Measurements from ENCODE around the gene APC2.
"Not testable (repeated sequence)": the region's sequence is repeated elsewhere in the genome, so short reads cannot be mapped to it uniquely, and the experiment has no call there.

The APC2 gene

DNA sequence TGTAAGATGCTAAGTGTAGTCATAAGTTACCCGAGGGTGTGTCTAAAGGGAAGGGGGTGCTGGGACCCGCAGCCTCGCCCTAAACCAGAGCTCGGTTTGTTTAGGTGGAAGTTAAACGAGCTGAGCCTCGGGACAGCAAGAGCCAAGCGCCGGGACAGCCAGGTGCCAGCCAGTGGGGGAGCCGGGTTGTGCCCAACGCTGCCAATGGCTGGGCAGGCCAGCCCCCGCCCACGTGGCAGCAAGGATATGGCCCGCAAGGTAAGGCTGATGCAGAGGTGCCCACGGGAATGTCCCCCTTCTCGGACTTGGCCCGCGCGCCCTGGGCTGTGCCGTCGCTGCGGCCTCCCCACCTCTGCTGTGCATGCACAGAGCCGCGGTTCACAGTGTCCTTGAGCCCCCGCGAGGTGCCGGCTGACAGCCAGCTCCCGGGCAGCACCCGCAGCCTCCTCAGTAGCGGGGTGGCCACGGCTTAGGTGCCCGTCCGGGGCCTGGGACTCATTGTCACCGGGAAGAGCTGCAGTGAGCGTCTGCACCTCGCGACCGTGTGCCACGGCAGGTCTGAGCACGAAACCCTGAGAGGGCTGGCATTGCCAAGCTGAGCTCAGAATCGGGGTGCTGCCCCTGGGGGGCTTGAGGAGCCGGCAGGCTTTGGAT lies 21.1 kb upstream of the APC2 start:
- no peak for DNase-seq (ENCODE audit: low spot score)

DNA sequence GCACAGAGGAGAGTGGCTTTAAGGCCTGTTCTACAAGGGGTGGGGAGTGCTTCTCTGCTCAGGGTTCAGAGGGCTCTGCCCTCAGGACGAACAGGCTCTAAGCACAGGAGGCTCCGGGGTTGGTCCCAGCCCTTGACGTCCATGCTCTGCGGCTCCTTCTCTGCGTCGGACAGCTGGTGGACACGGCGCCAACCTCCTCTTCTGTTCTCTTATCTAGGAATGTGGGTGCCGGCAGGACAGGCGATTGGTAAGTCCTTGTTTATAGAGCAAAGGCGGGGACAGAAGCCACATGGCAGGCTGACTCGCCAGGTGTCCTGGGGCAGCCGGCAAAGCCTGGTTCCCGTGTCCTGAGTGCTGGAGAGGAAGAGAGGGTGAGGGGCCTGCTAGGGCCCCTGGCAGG lies 20.2 kb upstream of the APC2 start:
- no peak for DNase-seq (ENCODE audit: low spot score)

DNA sequence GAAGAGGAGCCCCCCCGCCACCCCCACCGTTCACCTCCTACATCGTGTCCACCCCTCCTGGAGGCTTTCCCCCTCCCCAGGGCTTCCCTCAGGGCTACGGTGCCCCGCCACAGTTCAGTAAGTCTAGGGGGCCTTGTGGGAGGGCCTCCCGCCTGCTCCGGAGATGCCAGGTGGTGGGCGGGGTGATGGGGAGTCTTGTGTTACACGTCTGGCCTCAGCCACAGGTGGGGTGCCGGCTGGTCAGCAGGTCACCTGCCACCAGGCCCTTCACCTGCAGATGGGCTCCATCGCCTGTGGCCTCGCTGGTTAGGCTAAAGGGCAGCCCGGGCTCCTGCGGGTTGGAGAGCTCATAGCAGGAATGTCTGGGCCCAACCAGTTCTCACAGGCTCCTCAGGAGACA lies 19.7 kb upstream of the APC2 start:
- no peak for DNase-seq (ENCODE audit: low spot score)

DNA sequence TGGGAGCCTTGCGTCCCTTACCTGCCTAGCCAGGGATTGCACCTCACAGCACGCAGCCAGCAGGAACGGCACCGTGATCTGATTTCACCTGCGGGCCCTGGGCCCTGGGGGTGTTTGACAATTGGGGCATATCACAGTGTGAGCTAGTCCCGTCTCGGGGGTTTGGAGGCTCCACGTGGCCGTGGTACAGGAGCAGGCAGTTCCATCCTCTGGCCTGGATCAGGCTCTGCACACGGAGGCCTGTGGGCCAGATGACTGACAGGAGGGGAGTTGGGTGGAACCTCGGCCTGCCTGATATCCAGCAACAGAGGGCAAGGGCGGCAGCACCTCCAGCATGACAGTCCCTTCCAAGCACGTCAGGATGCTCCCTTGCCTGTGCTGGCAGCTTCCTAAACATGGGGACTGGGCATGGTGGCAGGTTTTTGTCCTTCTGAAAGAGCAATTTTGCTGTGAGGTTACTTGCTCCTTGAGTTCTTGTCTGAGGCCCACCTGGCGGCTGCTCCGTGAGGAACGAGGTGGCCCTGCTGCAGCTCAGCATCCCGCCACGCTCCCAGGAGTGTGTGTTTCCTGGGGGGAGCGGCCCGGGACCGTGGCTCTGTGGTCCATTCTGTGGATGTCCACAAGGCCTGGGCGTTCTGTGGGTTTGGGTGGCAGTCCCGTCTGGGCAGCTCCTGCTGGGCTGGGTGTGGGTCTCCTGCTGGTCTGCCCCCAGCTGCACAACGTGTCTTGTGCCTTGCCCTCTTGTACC lies 18.0 kb upstream of the APC2 start:
- DNase-seq (ENCODE audit: low spot score): no peak

DNA sequence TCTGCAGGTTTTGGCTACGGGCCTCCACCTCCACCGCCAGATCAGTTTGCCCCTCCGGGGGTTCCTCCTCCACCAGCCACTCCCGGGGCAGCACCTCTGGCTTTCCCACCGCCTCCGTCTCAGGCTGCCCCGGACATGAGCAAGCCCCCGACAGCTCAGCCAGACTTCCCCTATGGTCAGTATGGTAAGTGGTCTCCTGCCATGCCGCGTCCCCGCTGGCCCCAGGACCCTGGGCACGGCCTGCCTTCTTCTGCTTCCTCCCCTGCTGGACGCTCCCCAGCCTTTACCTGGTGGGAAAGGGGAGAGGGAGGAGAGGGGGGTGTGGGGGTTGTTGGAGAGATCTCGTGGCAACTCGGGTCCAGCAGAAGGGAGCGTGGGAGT lies 17.4 kb upstream of the APC2 start:
- DNase-seq (ENCODE audit: low spot score): no peak

DNA sequence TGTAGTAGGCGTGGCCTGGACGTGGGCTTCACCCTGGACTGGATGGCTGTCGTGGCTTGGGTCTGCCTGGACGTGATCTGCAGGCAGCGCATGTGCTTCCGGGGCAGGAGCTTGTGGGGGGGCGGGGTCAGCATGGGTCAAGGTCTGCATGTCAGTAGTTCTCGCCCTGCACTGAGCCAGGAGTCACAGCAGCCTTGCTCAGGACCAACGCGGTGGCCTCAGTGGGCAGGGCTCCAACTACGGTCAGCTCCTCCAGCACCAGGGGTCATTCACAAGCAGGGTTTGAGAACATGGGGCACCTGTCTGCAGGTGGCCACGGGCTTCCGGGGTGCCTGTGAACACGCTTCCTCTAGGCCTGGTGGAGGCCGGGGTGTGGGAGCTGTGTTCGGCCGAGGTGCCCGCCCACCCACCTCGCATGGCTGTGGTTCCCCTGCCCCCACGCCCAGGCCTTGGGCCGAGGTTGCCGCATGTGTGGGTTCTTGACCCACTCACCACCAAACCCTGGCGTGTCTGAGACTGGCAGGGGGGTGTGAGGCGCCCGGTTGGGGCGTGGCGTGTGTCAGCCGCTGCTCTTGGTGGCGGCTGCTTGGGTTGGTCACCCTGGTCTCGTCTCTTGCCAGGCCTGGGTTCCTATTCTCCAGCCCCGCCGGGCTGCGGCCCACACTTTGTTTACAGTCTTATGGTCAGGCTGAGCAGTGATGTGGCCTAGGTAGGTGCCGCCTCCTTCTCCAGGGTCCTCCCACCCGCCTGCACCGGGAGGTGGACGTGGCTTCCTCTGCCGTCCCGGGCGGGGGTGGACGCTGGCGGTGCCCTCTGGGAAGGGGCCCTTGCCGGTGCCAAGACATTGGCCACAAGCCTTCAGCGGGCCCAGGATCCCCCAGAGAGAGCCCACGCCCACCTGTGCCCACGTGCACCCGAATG lies 16.5 kb upstream of the APC2 start:
- DNase-seq (ENCODE audit: low spot score): no peak

DNA sequence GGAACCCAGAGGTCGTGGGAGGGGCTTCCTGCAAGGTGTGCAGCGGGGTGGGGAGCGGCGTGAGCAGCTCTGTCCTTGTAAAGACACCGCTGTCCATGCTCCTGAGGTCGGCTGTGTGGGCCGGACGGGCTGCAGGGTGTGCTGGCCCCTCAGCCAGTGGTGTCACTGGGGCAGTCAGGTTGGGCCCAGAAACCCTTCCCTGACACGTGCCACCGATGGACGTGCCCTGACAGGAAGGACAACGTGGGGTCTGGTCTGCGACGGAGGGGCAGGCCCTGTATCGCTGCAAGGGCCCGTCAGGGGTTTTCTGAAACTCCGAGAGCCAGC lies 15.9 kb upstream of the APC2 start:
- no peak for DNase-seq (ENCODE audit: low spot score)

DNA sequence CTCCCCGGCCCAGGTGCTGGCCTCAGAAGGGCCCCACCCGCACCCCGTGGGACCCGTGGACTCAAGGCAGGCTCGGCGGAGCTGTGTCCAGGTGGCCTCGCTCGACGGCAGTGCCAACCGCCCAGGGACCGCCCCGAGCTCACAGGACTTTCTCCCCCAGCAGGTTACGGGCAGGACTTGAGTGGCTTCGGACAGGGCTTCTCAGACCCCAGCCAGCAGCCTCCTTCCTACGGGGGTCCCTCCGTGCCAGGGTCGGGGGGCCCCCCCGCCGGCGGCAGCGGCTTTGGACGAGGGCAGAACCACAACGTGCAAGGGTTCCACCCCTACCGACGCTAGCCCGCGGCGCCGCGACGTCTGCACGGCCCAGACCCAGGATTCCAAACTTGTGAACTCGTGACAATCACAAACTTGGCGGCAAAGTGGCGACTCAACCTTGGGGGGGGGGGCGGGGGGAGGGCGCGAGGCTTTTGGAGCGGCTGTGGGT lies 15.3 kb upstream of the APC2 start:
- no peak for DNase-seq (ENCODE audit: low spot score)

DNA sequence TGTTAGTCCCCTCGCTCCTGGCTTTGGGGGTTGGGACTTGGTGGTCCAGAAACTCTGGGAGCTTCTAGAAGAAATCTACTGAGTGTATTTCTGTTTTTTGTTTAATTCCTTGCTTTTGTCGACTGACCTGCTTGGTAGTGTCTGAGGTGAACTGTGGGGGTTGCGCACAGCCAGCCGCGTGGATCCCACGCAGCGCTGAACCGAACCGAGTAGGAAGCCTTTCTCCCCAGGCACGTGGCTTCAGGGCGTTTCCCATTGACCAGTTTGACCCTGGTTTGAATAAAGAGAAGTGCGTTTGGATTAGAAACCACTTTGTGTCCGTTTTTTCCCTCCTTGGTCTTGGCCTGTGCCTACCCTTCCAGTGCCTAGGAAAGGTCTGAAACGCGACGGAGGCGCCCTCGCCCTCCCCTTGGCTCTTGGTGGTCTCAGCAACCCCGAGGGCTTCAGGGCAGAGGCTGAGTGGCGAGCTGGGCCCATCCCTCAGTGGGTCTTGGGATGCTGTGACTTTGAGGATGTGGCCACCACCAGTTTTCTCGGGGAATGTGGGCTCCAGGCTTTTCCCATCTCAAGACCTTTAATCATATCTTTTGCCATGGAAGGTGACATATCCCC lies 14.4 kb upstream of the APC2 start:
- DNase-seq (ENCODE audit: low spot score): no peak

DNA sequence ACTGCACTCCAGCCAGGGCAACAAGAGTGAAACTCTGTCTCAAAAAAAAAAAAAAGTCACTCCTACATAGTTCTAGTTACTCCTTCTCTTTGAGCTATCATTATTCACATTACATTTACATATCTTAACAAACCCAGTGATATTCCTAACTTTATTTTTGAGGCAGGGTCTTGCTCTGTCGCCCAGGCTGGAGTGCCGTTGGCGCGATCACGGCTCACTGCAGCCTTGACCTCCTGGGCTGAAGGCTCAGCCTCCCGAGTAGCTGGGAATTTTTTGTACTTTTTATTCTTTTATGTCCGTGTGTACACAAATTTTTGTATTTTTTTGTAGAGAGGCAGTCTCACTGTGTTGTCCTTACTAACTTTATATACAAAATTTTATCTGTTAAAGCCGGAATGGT lies 12.3 kb upstream of the APC2 start:
- DNase-seq (ENCODE audit: low spot score): no peak

DNA sequence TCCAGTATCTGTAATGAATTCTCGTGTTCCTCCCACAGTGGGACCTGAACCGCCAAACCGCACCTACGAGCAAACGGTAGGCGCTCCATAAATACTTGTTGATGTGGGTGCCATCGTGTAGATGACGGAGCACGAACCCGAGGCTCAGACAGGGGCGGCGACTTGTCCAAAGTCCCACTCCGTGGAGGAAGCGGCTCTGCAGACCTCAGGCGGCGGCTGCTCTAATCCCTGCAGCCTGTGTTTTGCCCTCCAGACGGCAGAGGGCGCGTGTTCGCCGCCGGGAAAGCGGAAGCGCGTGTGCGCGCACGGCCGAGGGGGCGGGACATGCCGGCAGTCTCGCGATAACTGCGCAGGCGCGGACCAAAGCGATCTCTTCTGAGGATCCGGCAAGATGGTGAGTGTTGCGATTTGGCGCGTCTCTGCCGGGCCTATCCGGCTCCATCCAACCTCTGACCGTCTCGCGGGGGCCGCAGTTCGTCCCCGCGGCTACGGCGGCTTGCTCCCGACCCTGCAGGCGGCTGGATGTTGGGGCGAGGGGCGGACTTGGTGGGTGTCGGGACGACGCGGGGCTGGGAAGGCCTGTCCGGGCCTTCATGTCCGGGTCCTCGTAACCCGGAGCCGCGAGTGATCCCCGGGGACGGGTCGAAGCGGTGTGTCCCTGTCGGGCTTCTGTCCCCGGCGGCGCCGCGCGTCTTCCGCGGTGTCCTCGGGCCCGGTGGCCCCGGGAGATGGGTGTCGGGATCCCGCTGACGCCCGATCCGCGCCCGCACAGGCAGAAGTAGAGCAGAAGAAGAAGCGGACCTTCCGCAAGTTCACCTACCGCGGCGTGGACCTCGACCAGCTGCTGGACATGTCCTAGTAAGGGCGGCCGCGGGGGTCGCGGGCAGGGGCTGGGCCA lies 11.6 kb upstream of the APC2 start, which contains the start of gene RPS15:
Gene RPS15 (plus strand): TSS at position 362 of the 898 bp plus-strand sequence. CDS start 30 bp downstream, at position 392.
- DNase-seq (ENCODE audit: low spot score): peak; percentile 97

DNA sequence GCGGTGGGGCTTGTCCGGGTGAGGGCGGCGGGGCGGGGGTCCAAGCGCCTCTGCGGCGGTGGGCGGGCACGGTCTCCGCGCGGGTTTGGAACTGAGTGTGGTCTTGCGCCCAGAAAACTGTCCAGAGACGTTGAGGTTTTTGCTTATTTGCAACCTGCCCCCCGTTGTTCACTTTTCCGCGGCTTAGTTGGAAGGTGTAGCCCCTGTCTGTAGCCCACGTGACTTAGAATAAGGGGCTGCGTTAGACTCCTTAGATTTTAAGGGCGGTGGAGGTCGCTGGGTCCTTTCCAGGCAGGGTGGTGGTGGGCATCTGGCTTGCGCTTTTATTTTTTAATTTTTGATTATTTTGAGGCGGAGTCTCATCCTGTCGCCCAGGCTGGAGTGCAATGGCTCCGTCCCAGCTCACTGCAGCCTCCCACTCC lies 11.0 kb upstream of the APC2 start:
- DNase-seq (ENCODE audit: low spot score): no peak

DNA sequence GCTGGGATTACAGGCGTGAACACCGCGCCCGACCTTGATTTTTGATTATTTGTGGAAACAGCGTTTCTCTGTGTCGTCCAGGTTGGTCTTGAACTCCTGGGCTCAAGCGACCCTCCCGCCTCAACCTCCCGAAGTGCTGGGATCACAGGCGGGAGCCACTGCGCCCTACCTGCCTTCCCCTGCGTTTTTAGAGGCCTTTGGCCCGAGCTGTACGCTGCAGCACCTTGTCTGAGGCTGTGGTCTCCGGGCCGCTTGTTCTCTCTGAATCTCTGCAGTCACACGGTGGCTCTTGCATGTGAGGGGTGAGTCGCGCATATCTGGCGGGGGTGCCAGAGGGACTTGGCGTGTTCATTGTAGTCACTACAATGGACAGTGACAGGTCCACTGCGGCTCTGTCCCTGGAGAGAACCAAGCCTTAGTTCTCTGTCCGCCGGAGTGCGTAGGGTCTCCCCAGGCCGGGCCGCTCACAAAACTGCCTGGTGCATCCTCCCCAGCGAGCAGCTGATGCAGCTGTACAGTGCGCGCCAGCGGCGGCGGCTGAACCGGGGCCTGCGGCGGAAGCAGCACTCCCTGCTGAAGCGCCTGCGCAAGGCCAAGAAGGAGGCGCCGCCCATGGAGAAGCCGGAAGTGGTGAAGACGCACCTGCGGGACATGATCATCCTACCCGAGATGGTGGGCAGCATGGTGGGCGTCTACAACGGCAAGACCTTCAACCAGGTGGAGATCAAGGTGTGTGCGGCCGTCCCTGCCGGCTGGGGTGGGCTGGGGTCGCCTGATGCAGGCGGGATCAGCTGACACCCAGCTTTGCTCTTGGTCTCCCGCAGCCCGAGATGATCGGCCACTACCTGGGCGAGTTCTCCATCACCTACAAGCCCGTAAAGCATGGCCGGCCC lies 10.2 kb upstream of the APC2 start:
- DNase-seq (ENCODE audit: low spot score): not testable (repeated sequence)

DNA sequence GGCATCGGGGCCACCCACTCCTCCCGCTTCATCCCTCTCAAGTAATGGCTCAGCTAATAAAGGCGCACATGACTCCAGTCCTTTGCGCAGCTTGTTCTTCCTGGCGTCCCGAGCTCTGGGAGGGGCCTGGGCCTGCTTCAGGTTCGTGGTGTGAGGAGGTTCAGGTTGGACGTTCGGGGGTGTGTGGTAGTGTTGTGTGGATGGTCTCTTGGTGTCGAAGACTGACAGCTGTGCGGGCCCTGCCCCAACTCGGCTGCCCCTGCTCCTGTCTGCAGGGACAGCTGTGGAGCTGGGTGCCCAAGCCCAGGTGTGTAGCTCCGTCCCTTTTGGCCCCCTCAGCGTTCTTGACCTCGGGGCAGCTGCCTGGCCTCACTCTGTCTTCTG lies 9.5 kb upstream of the APC2 start:
- DNase-seq (ENCODE audit: low spot score): no peak

DNA sequence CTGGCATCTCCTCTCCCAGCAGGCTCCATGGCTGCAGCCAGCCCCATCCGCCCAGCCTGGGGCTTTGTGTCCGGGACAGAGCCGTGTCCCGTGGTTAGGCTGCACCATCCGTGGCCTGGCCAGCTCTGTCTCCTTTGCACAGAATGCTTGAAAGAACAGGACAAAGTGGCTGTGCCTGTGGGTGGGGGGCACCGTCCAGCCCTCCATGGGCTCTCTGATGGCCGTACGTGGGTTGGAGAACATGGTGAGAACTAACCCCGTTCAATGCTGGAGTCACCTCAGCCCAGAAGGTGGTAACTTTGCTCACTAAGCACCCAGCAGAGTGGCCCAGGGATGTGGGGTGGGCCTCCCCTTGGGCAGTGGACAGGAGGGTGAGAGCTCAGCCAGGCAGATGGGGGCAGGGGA lies 8.9 kb upstream of the APC2 start:
- no peak for DNase-seq (ENCODE audit: low spot score)

DNA sequence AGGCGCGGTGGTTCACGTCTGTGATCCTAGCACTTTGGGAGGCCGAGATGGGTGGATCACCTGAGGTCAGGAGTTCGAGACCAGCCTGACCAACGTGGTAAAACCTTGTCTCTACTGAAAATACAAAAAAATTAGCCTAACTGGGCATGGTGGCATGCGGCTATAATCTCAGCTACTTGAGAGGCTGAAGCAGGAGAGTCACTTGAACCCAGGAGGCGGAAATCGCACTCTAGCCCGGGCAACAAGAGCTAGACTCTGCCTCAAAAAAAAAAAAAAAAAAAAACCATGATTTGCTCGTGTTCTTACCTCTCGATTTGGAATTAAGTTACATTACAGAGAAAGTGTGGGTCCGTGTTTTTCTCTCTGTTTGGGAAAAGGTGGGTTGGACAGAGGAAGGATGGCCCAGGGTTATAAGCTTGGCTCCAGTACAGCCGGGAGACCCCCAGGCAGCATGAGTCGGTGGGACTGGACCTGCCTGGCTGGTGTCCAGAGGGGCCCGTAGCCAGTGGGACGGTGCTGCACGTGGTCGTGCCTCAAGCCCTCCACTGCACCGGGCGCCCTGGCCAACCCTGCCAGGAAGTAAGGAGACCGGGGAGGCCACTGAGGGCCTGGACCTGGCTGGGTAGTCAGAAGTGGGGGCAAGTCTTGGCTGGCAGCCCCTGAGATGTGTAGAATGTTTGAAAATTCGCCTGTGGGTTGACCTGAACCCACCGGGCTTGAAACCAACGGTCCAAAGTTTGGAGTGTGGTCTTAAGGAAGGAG lies 8.1 kb upstream of the APC2 start:
- DNase-seq (ENCODE audit: low spot score): no peak

DNA sequence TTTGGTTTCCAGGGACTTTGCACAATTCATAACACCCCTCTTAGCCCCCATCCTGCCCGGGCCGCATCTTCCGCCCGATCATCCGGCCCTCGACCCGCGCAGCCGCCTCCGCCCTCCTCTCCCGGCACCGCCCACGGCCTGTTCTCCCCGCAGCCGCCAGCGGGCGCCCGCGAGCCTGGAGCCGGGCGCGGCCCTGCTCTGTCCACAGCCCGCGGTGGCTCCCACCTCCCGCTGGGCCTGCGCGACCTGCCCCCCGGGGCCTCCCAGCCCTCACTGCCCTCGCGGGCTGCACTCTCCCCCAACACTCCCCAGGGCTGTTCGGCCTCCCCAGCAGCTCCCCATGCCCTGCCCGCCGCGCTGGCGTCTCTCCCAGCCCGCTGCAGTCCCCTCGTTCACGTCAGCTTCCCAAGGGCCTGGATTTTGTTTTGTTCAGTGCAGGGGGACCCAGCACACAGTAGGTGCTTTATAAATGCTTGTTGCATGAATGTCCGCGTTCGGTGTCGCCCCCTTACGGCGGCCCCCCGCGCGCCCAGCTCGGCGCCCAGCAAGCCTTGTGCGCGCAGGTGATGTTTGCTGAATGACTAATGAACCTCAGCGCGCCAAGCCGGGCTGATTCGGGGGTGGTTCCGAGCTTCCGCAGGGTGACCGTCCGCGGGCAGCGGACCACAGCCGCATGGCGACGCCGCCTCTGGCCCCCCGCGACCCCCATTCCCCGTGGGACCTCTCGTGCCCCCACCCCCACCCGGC lies 4.6 kb upstream of the APC2 start:
- peak; percentile 74 for DNase-seq (ENCODE audit: low spot score)

DNA sequence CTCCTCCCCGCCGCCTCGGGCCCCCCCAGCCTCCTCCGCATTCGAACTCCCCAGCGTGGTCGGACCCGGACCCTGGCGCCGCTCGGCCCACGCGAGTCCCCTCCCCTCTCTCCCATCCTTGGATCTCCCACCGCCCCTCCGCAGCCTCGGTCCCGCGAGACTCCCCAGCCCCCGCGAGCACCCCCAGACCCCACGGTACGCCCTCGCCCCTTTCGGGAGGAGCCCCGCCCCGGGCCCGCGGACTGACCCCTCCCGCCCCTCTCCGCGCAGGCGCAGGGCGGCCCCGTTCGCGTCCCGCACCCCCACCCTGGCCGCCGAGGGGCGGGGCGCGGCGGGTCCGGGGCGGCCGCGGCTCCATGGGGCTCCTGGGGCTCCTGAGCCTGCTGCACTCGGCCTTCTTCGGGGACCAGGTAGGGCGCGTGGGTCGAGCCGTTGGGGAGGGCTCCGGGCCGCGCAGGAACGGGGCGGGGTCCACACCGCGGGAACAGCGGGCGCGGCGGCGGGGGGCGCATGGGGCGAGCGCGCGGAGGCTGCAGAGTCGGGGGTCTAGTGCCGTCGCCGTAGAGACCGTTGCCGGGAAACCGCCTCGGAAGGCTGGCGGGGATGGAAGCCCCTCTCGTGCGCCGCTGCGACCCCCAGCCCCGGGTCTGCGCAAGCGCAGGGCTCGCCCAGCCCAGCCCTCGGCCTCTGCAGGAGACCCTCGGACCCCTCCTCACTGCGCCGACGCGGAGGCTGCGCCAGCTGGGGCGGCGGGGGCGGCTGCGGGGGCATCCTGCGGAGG lies 3.8 kb upstream of the APC2 start:
- DNase-seq (ENCODE audit: low spot score): no peak

All from LoVo (cell line).